ENCODE measurements around the gene ZBED4.

DNA sequence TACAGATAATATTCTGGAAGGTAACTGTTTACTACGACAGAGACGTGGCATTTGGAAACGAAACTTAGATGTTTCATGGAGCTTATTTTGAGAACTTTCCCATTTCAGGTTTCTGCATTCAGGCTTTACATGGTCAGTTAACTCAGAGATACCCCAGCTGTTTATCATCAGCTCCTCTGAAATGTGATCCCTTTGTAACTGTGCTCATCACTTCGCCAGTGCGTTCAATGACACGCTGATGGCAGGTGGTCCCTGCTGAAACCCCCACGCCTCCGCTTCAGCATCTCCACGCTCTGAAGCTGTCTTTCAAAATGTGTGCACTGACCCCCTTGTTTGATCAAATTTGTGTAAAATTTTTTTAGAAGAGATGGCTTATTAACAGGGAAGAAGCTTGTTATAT lies 34.1 kb downstream of the ZBED4 start:
- no peak for TF ChIP-seq POLR2A (IDR thresholded peaks at IDR 0.05)
- no peak for TF ChIP-seq CTCF (IDR thresholded peaks at IDR 0.05)
- TF ChIP-seq POLR2AphosphoS5 (IDR thresholded peaks at IDR 0.05) = no peak
- TF ChIP-seq EP300 (IDR thresholded peaks at IDR 0.05; ENCODE audit: low read depth) = no peak

Data from transverse colon (tissue), 4 donors.